Measurements from ENCODE around the gene PCDH9. TPM values are rescaled to one million over a fixed set of nuclear protein-coding genes. Genes with fewer than 3 reads are reported as not detected.

Gene PCDH9
- total and polyA plus RNA-seq, 7 experiments from 2014 or later, result 0.08 to 1.3 (median 0.21) TPM

DNA sequence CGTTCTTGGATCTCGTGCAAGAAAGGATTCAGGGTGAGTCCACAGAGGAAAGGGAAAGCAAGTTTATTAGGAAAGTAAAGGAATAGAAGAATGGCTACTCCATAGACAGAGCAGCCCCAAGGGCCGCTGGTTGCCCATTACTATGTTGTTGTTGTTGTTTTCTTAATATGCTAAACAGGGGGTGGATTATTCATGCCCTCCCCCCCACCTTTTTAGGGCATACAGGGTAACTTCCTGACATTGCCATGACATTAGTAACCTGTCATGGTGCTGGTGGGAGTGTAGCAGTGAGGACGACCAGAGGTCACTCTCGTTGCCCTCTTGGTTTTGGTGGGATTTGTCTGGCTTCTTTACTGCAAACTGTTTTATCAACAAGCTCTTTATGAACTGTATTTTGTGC lies 29.1 kb upstream of the PCDH9 start:
- Histone ChIP-seq H3K27ac (ENCODE audit: low read depth, low read length) (no peak overlapping the region), H3K36me3 (ENCODE audit: control insufficient read depth in 2 of 3, insufficient read depth in 3 of 3, low read length in 3 of 3) (no peaks in the 10 kb centered on the region), H3K9me3 (ENCODE audit: control insufficient read depth in 2 of 3, low read length in 3 of 3) (no peaks in the 10 kb centered on the region), H3K27me3 (ENCODE audit: control insufficient read depth in 2 of 2, insufficient read depth in 2 of 2, low read length in 2 of 2) (no peaks in the 10 kb centered on the region), H3K4me1 (ENCODE audit: control insufficient read depth in 2 of 2, insufficient read depth in 2 of 2, low read length in 2 of 2) (no peaks in the 10 kb centered on the region), H3K4me3 (ENCODE audit: low read length) (no peak overlapping the region)
- Mint-ChIP-seq H3K9me3 (peaks cover 0 to 5% (median 0%) of the 10 kb centered on the region in 11 donors), H3K27me3 (peaks cover 0 to 5% (median 0%) of the 10 kb centered on the region in 5 donors), H3K4me1 (no peaks in the 10 kb centered on the region), H3K4me3 (no peak overlapping the region), H3K36me3 (no peaks in the 10 kb centered on the region), H3K27ac (no peak overlapping the region)
- DNase-seq, result no peak
- no peak for ATAC-seq
- ChIA-PET POLR2A (no interaction called here), CTCF (no interaction called here)
- intact Hi-C loops (cut with micrococcal nuclease), result no loop called here

GRCh38 chr13:67258482-67258881 lies 28.3 kb upstream of the PCDH9 start:
- intact Hi-C loops (cut with micrococcal nuclease), result no loop called here
- Histone ChIP-seq H3K27me3 (ENCODE audit: control insufficient read depth in 2 of 2, insufficient read depth in 2 of 2, low read length in 2 of 2) (no peaks in the 10 kb centered on the region), H3K4me3 (ENCODE audit: low read length) (no peak overlapping the region), H3K4me1 (ENCODE audit: control insufficient read depth in 2 of 2, insufficient read depth in 2 of 2, low read length in 2 of 2) (no peaks in the 10 kb centered on the region), H3K27ac (ENCODE audit: low read depth, low read length) (no peak overlapping the region), H3K9me3 (ENCODE audit: control insufficient read depth in 2 of 3, low read length in 3 of 3) (no peaks in the 10 kb centered on the region), H3K36me3 (ENCODE audit: control insufficient read depth in 2 of 3, insufficient read depth in 3 of 3, low read length in 3 of 3) (no peaks in the 10 kb centered on the region)
- ATAC-seq, result no peak
- Mint-ChIP-seq H3K4me1 (no peaks in the 10 kb centered on the region), H3K36me3 (no peaks in the 10 kb centered on the region), H3K9me3 (peaks cover 0 to 5% (median 0%) of the 10 kb centered on the region in 11 donors), H3K27me3 (peaks cover 0 to 5% (median 0%) of the 10 kb centered on the region in 5 donors), H3K4me3 (no peak overlapping the region), H3K27ac (no peak overlapping the region)
- no peak for DNase-seq
- ChIA-PET POLR2A (no interaction called here), CTCF (no interaction called here)

- no peak for ATAC-seq
- ChIA-PET CTCF (interaction anchor here (1.2 to 1.7 kb wide), 2 partner anchors 9 to 14 kb away, joined by 4 read pairs; no protein-coding TSS in a partner anchor), POLR2A (no interaction called here)
- H3K9me3 ChIP-seq (ENCODE audit: control insufficient read depth in 2 of 3, low read length in 3 of 3), result no peaks in the 10 kb centered on the region
- no peaks in the 10 kb centered on the region for H3K4me1 Mint-ChIP-seq
- H3K4me3 ChIP-seq (ENCODE audit: low read length), result no peak overlapping the region
- no peak overlapping the region for H3K4me3 Mint-ChIP-seq
- H3K27me3 Mint-ChIP-seq, result peaks cover 0 to 5% (median 0%) of the 10 kb centered on the region in 5 donors
- H3K9me3 Mint-ChIP-seq, result no peaks in the 10 kb centered on the region
- H3K36me3 ChIP-seq (ENCODE audit: control insufficient read depth in 2 of 3, insufficient read depth in 3 of 3, low read length in 3 of 3), result no peaks in the 10 kb centered on the region
- DNase-seq, result no peak
- no peaks in the 10 kb centered on the region for H3K27me3 ChIP-seq (ENCODE audit: control insufficient read depth in 2 of 2, insufficient read depth in 2 of 2, low read length in 2 of 2)
- H3K27ac Mint-ChIP-seq, result no peak overlapping the region
- no peaks in the 10 kb centered on the region for H3K4me1 ChIP-seq (ENCODE audit: control insufficient read depth in 2 of 2, insufficient read depth in 2 of 2, low read length in 2 of 2)
- H3K36me3 Mint-ChIP-seq, result no peaks in the 10 kb centered on the region
- intact Hi-C loops (cut with micrococcal nuclease), result loop anchor here in 1 of 2 donors (5.0 kb wide), 1 partner anchor 1627 kb away; no protein-coding TSS in a partner anchor
- H3K27ac ChIP-seq (ENCODE audit: low read depth, low read length), result no peak overlapping the region
Observed at GRCh38 chr13:67238861-67239260, 8.7 kb upstream of the PCDH9 start.

GRCh38 chr13:67238277-67238859 lies 8.2 kb upstream of the PCDH9 start:
- intact Hi-C loops (cut with micrococcal nuclease), result loop anchor here in 1 of 2 donors (5.0 kb wide), 1 partner anchor 1626 kb away; no protein-coding TSS in a partner anchor
- Histone ChIP-seq H3K4me3 (ENCODE audit: low read length) (no peak overlapping the region), H3K4me1 (ENCODE audit: control insufficient read depth in 2 of 2, insufficient read depth in 2 of 2, low read length in 2 of 2) (no peaks in the 10 kb centered on the region), H3K36me3 (ENCODE audit: control insufficient read depth in 2 of 3, insufficient read depth in 3 of 3, low read length in 3 of 3) (no peaks in the 10 kb centered on the region), H3K27me3 (ENCODE audit: control insufficient read depth in 2 of 2, insufficient read depth in 2 of 2, low read length in 2 of 2) (no peaks in the 10 kb centered on the region), H3K9me3 (ENCODE audit: control insufficient read depth in 2 of 3, low read length in 3 of 3) (no peaks in the 10 kb centered on the region), H3K27ac (ENCODE audit: low read depth, low read length) (no peak overlapping the region)
- H3K4me3 Mint-ChIP-seq, result no peak overlapping the region
- H3K27ac Mint-ChIP-seq, result no peak overlapping the region
- ChIA-PET POLR2A (no interaction called here), CTCF (interaction anchor here (0.6 to 1.7 kb wide), 4 partner anchors 9 to 21 kb away, joined by 3 to 4 read pairs (median 4); no protein-coding TSS in a partner anchor)
- H3K4me1 Mint-ChIP-seq, result no peaks in the 10 kb centered on the region
- no peaks in the 10 kb centered on the region for H3K9me3 Mint-ChIP-seq
- no peaks in the 10 kb centered on the region for H3K36me3 Mint-ChIP-seq
- ATAC-seq (peak; percentile 78), DNase-seq (peak in 6 of 9 donors; percentile 11 to 51 (median 39))
- peaks cover 0 to 5% (median 0%) of the 10 kb centered on the region in 5 donors for H3K27me3 Mint-ChIP-seq

GRCh38 chr13:67235265-67235664 lies 5.1 kb upstream of the PCDH9 start:
- ATAC-seq (no peak), DNase-seq (no peak)
- ChIA-PET CTCF (no interaction called here), POLR2A (no interaction called here)
- H3K4me1 Mint-ChIP-seq, result peaks cover 5 to 15% (median 12%) of the 10 kb centered on the region in 7 donors
- Histone ChIP-seq H3K4me3 (ENCODE audit: low read length) (no peak overlapping the region), H3K36me3 (ENCODE audit: control insufficient read depth in 2 of 3, insufficient read depth in 3 of 3, low read length in 3 of 3) (no peaks in the 10 kb centered on the region), H3K9me3 (ENCODE audit: control insufficient read depth in 2 of 3, low read length in 3 of 3) (no peaks in the 10 kb centered on the region), H3K27me3 (ENCODE audit: control insufficient read depth in 2 of 2, insufficient read depth in 2 of 2, low read length in 2 of 2) (no peaks in the 10 kb centered on the region), H3K4me1 (ENCODE audit: control insufficient read depth in 2 of 2, insufficient read depth in 2 of 2, low read length in 2 of 2) (peaks cover 0 to 4% of the 10 kb centered on the region in 2 donors), H3K27ac (ENCODE audit: low read depth, low read length) (no peak overlapping the region)
- no peaks in the 10 kb centered on the region for H3K9me3 Mint-ChIP-seq
- no peak overlapping the region for H3K27ac Mint-ChIP-seq
- H3K4me3 Mint-ChIP-seq, result no peak overlapping the region
- H3K36me3 Mint-ChIP-seq, result no peaks in the 10 kb centered on the region
- intact Hi-C loops (cut with micrococcal nuclease), result loop anchor here in 1 of 2 donors (5.0 kb wide), 1 partner anchor 1623 kb away; no protein-coding TSS in a partner anchor
- peaks cover 4 to 19% (median 6%) of the 10 kb centered on the region in 5 donors for H3K27me3 Mint-ChIP-seq

DNA sequence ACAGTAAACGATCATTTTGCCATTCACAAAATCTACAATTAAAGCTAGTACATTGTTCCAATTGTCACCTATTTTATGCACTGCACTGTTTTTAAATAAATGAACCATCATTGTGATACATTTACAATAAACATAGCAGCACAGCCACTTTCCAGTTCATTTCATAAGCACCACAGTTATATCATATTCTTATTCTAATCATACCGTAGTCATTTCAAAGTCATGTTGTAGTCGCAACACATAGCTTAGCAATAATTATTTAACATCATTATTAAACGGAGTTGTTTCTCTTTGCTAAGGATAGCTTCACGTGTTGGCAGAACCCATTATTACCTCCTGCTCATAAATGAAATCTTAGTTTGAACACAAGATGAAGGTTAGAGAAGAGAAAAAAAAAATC lies 2.2 kb upstream of the PCDH9 start:
- Mint-ChIP-seq H3K27ac (no peak overlapping the region), H3K4me1 (peaks cover 5 to 20% (median 12%) of the 10 kb centered on the region in 7 donors)

More for the DNA sequence above, 2.2 kb upstream of the PCDH9 start:
- peaks cover 9 to 20% (median 13%) of the 10 kb centered on the region in 5 donors for H3K27me3 Mint-ChIP-seq
- ChIA-PET CTCF (interaction anchor here (0.7 kb wide), 1 partner anchor 11 kb away, joined by 3 read pairs; no protein-coding TSS in a partner anchor), POLR2A (no interaction called here)
- intact Hi-C loops (cut with micrococcal nuclease), result no loop called here
- no peak for ATAC-seq
- Histone ChIP-seq H3K27me3 (ENCODE audit: control insufficient read depth in 2 of 2, insufficient read depth in 2 of 2, low read length in 2 of 2) (no peaks in the 10 kb centered on the region), H3K27ac (ENCODE audit: low read depth, low read length) (no peak overlapping the region), H3K9me3 (ENCODE audit: control insufficient read depth in 2 of 3, low read length in 3 of 3) (no peaks in the 10 kb centered on the region), H3K36me3 (ENCODE audit: control insufficient read depth in 2 of 3, insufficient read depth in 3 of 3, low read length in 3 of 3) (no peaks in the 10 kb centered on the region), H3K4me3 (ENCODE audit: low read length) (no peak overlapping the region), H3K4me1 (ENCODE audit: control insufficient read depth in 2 of 2, insufficient read depth in 2 of 2, low read length in 2 of 2) (peaks cover 0 to 18% of the 10 kb centered on the region in 2 donors)
- H3K36me3 Mint-ChIP-seq, result no peaks in the 10 kb centered on the region
- DNase-seq, result no peak
- peak overlapping the region in 4 of 10 donors; percentile 10 to 51 (median 38) for H3K4me3 Mint-ChIP-seq
- H3K9me3 Mint-ChIP-seq, result no peaks in the 10 kb centered on the region
